Epithelial cell of proximal tubule (primary cell): ENCODE measurements around the gene TFAP2C. TPM values are rescaled to one million over a fixed set of nuclear protein-coding genes. Genes with fewer than 3 reads are reported as not detected.
"Not testable (repeated sequence)": the region's sequence is repeated elsewhere in the genome, so short reads cannot be mapped to it uniquely, and the experiment has no call there.

Experiments
- DNase-seq: peaks from one replicate; pipeline ENCODE4 v3.0.0-alpha.2; 2011; ENCODE audit warnings: low read depth
- H3K4me3 ChIP-seq: 2 replicates; pipeline ENCODE4 v1.5.1; 2011; ENCODE audit warnings: low read depth, mild to moderate bottlenecking, low read length
- CTCF ChIP-seq: conservative IDR thresholded peaks from 2 replicates; pipeline ENCODE4 v1.5.1; 2012; ENCODE audit warnings: low read depth, mild to moderate bottlenecking, low read length
- total RNA-seq: library from RNA; depleted of rRNA; stranded (reverse); fragments of >200 nt; gene quantifications from 2 replicates; pipeline ENCODE4 v1.2.3, GENCODE V29; 2015

TFAP2C gene
- total RNA-seq, 1 donor from 2014 or later = 0.23 TPM

- H3K4me3 ChIP-seq = no peak overlapping the region
- no peak for DNase-seq
- TF ChIP-seq CTCF = no peak
Observed at GRCh38 chr20:56614196-56614595, 14.9 kb upstream of the TFAP2C start.

DNA sequence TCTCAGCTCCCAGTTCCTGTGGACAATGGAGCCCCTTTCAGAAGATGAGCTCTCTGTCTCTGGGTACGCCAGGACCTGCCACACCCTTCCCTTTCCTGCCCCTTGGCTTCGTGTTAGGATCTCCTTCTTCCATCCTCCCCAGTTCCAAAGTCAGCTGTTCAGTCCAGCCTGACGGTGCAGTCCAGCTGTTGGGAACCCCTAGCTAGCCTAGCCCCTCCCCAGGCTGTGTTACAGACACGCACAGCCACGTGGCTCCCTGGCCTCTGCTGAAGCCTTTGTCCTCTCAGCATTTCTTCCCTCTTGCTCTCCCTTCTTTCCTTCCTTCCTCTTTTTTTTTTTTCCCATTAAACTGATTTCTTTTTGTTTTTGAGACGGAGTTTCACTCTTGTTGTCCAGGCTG, 12.4 kb upstream of the TFAP2C start:
- H3K4me3 ChIP-seq = no peak overlapping the region
- TF ChIP-seq CTCF = no peak
- DNase-seq = no peak

DNA sequence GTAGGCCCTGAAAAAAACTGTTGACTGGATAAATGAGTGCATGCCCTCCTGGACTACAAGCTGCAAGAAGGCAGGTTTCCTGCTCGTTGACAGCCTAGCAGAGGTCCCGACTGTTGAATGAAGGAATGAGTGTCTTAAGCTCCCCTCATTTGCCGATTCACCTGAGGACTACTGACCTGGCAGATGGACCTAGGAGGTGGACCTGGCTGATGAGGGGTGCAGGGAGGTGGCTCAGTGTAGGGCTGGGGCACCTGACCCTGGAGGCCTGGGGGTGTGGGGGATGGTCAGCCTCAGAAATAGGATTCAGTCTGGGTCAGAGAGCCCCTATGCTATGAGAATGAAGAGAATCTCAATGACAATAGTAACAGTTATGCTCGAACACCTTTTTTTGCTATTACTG, 11.6 kb upstream of the TFAP2C start:
- DNase-seq = no peak
- no peak overlapping the region for H3K4me3 ChIP-seq
- no peak for TF ChIP-seq CTCF

- DNase-seq = no peak
- no peak overlapping the region for H3K4me3 ChIP-seq
- TF ChIP-seq CTCF = no peak
Observed at GRCh38 chr20:56621730-56622129, 7.4 kb upstream of the TFAP2C start.

GRCh38 chr20:56623930-56624329, 5.2 kb upstream of the TFAP2C start:
- not testable (repeated sequence) for H3K4me3 ChIP-seq, DNase-seq

DNA sequence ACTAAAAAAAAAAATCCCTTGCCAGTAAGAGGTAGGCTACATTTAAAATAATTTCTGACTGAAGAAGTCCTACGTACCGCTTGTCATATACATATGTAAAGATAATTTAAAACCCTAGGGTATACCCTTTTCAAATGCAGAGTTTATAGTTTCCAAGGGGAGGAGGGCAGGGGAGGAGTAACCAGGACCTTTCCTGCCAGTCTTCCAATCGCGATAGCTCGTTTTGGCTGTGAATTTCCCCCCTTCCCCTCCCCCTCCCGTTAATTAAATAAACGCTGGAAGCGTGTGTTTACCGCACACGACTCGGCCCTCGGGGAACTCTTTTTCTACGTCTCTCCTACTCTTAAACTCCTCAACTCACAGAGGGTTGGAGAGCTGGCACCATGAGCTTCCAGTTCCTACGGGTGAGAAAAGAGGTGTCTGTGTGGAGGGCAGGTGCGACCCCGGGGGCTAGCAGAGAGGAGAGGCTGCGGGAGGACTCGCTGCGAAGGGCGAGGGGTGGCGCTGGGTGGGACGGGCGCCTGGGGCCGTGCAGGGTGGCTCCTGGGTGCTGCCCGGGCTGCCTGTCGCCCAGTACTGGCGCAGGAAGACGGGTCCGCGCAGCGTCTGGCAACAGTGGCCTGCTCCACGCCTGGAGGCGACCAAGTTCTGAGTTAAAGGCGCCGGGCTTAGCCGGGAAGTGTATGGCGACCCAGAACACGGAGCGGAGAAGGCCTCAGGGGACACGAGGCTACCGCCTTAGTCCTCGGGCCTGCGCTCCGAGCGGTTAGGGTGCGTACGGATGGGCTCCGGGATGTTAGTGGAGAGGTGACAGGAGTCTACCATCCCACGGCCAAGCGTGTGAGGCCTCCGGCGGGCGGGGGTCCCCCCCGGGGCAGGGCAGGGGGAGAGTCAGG, 4.1 kb upstream of the TFAP2C start:
- H3K4me3 ChIP-seq = no peak overlapping the region
- DNase-seq = no peak
- no peak for TF ChIP-seq CTCF

DNA sequence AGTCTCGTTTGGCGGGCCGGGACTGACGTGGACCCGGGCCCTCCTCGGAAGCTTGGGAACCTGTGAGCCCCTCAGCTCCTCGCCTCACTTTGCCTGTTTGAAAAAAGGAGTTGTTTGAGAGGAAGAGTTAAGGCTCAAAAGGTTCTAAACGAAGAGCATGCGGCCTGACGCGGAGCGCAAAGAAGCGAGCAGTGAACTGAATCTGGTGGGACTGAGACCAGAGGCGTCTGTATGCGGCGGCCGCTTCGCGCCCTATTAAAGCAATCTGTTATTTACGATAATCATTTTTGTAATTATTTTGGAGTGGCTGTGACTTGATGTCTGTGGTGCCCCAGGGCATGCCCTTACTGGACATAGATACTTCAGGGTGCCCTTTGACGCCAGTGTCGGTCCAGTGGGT, 3.3 kb upstream of the TFAP2C start:
- H3K4me3 ChIP-seq = no peak overlapping the region
- TF ChIP-seq CTCF = no peak
- DNase-seq = no peak
